Stimulated activated CD8-positive, alpha-beta memory T cell treated with anti-CD3 and anti-CD28 coated beads, Interleukin-15, amount 100 ng/mL, for 1 hour (primary cell): Measurements from ENCODE around the gene SGPP2.

Source experiments
- DNase-seq: peaks from one replicate; pipeline ENCODE4 v3.0.0-alpha.2; 2020; ENCODE audit warnings: low read depth

The SGPP2 gene

DNA sequence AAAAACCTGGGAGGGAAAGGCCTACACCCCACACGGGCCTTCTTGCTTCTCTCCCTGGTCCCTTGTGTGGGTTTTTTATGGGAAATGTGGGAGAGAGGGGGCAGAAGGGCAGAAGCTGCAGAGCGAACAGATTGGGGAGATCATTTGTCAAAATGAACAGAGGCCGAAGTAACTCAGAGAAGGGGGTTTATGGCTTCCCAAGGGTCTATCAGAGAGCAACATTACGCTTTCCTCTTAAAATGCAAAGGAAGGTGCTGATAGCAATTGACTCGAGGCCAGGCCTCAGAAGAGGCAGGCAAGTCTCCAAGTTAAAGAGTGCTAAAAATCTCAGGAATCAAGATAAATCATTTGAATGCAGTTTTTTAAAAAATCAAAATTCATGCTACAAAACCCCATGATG, 101.5 kb downstream of the SGPP2 start:
- no peak for DNase-seq

DNA sequence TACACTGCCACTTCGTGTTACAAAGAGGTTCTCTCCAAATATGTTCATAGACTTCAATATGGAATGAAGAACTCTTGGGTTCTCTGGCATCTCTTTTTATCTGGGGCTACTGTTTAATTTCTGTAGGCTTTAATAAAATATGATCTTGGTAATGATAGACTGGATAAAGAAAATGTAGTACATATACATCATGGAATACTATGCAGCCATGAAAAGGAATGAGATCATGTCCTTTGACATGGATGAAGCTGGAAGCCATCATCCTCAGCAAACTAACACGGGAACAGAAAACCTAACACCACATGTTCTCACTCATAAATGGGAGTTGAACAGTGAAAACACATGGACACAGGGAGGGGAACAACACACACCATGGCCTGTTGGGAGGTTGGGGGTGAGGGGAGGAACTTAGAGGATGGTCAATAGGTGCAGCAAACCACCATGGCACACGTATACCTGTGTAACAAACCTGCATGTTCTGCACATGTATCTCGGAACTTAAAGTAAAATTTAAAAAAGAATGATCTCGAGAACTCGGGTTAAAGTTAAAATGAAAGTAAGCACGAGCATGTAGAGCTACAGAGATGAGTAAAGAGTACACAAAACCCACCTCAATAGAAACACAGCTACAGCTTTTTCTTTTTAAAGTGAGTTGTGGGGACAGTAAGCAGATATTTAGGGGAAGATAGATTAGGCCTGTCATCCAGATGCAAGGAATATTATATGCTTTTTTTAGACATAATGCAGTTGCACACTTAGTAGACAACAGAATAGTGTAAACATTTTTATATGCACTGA, 102.3 kb downstream of the SGPP2 start:
- no peak for DNase-seq

DNA sequence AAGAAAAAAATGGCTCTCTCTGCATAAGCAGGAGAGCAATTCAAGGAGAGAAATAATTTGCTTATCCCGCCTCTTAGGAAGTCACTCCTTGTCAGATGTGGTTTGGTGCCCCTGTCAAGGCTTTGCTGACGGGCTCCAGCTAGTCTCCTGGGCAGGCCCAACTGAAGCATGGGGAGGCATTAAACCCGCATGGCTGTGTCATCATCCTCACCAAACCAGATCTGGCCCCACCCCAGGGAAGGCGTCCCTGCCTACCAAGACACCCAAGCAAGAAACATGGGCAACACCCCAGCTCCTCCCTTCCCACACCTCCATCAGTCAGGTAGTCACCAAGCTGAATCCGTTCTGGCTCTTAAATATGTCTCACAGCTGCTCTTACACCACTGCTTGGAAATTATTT, 108.0 kb downstream of the SGPP2 start:
- no peak for DNase-seq

DNA sequence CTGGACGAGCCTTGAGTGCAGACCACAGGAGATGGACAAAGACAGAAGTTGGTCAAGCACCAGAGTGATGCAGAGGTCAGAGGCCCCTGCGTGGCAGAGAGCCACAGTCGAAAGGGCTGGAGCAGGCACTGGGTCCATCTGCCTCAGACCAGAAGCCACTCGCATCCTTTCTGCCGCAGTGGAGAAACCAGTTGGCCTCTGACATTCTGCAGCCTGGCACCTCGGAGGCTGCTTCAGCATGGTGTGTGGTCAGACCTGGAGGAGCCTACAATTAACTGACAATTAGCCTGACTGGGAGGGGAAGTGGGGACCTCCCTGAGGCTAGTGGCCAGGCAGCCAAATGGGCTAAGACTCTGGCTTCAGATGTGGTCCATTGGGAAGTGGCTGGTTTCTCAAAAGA, 111.1 kb downstream of the SGPP2 start:
- no peak for DNase-seq

DNA sequence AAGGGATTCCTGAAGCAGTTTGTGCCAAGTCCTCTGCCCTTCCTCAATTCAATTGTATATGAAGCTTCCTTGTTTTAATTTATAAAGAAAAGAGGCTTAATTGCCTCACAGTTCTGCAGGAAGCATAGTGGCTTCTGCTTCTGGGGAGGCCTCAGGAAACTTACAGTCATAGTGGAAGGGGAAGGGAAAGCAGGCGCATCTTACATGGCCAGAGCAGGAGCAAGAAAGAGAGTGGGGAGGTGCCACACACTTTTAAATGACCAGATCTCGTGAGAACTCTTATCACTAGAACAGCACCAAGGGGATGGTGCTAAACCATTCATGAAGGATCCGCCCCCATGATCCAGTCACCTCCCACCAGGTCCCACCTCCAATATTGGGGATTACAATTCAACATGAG, 114.2 kb downstream of the SGPP2 start:
- no peak for DNase-seq

DNA sequence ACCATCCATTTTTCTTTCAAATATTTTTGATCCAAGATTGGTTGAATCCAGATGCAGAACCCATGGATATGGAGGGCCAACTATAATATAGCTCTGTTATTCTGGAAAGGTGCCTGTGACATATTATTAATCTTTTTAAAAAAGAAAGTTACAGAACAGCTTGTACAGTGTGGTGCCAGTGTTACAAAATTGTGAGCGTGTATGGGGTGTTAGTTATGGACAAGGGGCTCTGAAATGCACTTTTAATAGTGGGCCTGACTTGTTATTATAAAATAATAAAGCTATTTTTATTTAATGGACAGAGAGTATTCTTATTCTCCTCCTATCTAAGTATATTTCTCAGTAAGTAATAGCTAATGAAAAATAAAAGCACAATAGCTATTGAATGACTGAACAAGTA, 120.3 kb downstream of the SGPP2 start:
- DNase-seq, result no peak

DNA sequence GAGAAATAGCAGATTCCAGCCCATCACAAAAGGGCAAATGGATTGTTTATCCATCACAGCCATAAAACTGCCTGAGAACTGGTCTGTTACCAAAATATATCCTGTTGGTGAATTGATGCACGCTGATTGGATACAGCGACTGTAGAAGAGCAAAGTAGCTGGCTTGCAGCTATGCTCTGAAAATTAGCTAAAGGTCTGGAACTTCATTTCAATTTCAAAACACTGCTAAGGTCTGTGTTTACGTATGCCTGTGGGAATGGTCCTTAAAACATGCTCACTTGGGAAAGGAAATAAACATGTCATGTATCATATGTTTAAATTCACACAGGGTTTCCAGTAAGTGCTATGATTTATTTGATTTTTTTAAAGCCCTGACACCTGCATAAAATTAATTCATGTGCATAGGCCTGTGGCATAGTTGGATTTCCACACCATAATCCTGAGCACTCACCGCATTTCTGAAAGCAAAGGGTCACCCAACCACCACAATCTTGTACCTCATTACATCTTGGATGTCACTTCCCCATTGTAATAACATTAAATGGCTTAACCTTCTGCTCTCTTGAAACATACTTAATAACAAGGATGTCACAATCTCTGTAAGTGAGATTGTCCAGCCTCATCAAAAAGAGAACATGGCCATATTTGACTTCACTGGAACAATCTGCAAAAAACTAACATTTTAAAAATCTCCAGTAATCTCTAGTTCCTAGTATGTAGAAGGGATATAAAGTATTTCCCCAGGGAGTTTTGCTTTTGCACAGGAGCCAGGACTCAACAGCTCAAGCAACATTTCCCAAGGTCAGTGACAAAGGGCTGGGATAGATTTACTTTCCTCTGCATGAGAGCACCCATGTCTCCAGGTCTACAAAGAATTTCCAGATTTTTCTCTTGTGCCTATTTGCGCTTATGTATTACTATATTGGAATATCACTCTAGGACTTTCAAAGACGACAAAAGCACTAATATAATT, 121.8 kb downstream of the SGPP2 start:
- no peak for DNase-seq

DNA sequence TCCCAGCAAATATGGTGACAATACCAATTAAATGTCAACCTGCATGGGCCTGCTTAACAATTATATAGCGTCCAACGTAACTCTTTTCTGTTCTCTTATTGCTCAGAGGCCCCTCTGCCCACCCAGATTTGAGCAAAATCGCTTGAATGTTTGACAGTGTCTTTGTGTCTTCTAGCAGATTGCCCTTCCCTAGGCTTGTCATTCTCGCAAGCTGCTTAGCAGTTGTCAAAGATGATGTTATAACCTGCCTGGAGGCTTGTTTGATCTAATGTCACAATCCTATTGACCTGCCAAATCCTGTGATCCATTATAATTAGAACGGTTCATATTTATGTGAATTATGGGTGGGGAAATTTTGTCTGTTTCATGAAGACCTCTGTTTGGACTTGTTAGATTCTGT, 122.7 kb downstream of the SGPP2 start:
- no peak for DNase-seq

DNA sequence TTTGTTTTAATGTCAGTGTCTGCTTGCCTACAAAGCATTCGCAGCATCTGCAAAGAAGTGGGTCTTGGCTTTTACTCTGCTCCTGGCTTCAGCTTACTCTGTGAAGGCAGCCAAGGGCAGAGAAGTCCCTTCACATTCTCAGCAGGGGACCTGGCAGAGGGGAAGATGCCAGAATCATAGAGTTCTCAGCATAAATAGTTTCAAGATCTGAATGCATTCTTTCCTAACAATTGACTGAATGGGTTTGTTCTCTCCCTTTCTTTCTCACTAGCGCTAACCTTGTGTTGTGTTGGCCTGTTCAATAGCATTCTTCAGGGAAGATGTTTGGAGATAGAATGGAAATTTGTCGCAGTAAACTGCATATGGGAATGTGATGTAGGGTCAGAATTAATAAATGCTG, 124.6 kb downstream of the SGPP2 start:
- DNase-seq, result no peak

DNA sequence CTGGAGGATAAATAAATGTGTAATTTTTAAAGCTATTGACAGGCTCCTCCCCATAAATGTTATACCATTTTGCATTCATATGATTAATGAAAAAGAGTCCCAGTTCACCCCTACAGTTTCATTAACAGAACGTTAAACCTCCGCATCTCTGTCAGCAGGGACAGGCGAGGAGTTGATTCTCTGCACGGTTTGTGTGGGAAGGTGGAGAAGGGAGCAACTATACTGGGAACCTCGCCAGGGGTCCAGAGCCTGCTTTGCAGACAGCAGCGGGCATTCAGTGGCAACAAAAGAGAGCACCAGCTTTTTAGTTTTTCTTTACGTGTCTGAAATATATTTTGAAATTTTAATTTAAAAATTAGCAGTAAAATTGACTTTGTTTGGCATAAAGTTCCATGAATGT, 130.2 kb downstream of the SGPP2 start:
- DNase-seq, result no peak

DNA sequence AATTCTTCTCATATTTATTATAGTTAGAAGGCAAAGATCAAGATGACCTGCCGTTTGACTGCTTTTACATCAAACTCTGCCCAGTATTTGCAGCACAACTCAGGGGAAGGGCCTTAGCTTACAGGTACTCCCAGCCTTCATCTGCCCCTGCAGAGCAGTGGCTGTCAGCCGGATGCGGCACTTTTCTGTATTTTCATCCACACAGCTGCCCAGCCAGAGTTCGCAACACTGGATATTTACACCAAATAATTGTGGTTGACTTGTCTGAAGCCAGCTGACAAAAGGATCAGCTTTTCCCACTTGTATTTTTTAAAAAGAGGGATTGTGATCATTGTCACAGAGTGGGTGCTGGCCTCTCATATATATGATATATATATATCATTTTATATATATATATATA, 136.8 kb downstream of the SGPP2 start:
- DNase-seq, result no peak

DNA sequence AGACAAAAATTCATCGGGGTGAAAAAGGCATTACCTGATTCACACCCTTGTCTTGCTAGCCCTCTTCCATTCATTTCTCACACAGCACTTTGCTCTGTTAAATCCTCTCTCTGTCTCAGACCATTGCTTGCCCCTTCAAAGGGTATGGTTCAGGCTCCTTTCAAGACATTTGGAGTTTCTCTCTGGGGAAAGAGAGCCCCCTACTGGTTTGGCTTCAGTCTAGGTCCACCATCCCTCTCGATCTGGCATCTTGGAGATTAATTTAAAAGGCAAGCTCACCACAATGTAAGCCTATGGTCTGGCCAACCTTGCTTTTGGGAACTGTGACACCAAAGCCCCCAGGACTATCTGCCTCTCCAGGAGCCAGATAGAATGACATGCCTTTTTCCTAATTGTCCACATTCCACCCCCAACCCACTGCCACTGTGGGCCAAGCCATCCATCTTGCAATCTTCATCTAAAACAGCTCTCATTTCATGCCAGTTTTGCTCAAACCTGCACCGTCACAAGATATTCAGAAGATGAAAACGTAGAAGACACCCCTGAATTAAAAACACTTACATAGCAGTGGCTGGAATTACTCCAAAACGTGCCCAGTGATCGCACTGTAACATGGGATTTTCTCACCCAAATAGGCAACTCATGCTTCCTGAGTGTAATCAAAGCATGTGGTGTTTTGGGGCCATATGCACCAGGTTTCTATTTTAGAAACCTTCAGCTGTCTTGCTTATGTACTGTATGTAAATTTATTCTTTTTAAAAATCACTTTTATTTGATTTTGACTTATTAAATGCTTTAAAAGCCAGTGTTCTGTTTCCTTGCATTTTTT, 137.7 kb downstream of the SGPP2 start:
- no peak for DNase-seq

DNA sequence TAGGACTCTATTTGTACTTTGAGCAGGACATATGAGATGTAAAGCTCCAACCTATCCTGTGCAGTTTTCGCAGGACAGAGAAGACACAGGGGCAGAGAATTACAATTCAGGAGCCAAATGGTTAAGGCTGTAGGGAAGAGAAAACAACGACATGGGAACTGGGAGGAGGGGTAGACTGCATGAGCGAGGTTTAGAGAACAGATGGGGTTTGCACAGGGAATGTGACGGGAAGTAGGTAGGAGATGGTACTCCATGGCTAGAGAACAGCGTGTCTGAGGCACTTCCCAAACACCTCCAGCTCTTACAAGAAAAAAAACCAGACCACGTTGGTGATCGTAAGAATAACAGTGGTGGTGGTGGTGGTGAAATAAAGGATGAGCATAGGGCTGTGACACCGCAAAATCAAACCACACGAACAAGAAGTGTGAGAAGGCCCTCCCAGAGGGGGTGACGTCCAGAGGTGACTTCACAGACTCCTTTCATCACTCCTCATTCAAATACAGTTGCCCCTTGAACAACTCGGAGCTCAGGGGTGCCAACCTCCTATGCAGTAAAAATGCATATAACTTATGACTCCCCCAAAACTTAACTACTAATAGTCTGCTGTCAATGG, 138.9 kb downstream of the SGPP2 start:
- DNase-seq, result no peak

DNA sequence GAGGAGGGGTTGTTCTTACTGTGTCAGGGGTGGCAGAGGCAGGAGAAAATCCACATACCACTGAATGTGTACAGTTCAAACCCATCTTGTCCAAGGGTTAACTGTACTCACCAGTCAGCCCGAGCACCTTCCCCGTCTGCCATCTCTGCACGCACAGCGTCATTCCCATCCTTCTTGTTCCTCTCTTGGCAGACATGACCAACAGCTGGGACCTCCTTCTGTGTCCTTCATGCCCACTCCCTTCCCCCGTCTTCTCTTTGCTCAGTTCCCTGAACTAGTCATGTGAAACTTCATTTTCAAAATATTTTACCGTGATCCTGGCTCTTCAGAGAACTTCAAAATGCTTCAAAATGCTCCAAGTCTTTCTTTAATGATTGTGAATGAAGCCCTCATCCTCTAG, 139.6 kb downstream of the SGPP2 start:
- DNase-seq, result no peak

DNA sequence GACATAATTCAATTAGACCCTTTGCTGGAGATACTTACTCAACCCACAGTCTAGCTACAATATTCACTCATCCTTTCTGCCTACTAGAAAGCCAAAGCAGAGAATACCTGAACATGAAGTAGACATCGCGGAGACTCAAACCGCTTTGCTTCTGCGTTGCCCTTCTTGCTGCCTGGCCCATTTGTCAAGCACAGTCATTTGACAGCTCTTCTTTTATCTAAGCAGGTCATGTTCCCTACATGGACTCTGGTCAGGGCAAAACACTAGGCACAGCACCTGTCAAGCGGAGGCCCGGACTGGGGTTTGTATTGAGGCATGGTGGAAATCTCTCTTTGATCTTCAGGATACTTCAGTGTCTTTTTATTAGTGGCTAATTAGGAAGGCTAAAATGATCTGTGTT, 141.9 kb downstream of the SGPP2 start:
- no peak for DNase-seq

DNA sequence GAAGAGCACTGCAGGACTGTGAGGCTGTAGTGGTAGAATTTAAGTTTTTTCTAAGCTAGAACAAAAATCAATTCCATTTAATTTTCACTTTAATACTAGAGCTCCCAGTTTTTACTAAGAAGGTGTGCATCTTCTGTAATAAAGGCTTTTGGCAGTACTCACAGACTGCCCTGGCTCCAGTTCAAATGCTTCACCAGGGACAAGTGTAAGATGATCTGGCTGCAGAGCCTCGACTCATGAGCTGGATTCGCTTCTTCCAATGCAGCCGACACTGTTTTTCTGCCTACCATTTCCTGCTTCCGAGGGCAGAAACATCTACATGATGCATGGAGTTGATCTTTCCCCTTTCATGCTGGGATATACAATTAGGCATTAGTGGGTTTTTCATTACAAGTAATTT, 144.5 kb downstream of the SGPP2 start:
- DNase-seq, result no peak

DNA sequence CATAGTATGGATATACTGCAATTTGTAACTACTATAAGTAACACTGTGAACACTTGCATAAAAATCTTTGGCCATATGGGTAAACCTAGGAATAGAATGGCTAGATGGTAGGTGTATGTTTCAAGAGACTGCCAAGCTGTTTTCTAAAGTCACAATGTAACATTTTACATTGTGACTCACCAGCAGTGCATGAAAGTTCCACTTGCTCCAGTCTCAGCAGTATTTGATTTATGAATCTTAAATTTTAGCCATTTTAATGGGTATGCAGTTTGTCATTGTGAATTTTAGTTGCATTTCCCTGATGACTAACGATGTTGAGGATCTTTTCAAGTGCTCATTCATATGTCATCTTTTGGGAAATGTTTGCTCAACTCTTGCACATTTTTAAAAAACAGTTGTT, 145.5 kb downstream of the SGPP2 start:
- no peak for DNase-seq

DNA sequence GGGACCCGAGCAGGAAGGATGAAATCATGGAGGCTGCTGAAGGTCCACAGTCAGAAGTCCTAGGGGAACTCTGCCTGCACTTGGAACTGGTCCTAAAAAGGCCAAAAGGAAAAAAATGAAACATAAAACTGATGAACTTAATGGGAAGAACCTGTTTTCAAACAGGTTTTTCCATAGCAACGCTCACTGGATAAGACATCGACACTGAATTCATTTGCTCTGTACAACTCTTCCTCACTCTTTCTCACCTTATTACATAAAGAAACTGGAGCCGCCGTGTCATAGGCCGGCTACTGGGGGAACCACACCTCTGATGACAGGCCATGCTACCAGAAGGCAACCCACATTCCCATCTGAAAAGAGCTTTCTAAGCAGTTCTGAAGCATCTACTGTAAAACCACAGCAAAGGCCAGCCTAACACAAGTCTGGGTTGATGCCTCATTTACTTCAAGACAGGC, 147.9 kb downstream of the SGPP2 start:
- no peak for DNase-seq

DNA sequence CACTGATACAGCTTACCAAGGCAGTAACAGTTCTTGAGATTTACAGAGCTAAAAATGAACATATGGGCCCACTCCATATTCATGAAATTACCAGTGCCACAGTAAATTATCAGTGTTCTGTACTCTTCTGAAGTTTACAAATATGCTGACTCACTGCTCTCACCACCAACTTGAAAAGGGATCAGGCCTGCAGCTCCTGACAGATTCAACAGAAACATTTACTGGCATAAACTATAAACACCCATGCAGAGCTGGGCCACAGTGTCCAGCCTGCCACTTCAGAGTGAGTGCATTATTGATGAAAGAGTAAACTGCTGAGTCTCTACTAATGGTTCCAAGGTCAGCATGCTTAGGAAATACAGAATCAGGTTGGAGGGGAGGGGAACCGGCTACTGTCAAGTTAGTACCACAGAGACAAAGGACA, 148.4 kb downstream of the SGPP2 start:
- DNase-seq, result no peak

DNA sequence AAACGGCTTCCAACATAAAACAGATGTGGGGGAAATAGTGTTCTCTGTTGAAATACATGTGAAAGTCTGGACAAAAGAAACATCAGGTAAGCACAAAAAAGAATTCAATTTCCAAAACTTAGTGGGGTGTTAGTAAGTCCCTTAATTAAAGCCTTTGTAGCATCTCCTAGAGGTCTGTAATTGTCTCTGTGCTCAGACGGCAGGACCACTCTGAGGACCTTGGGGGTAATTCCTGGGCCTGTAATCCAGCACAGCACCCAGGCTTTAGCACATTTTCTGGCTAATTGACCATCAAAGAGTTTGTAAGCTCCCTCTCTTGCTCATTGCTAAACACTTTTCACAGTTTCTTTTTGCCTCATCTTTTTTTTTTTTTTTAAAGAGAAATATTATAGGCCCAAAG, 151.3 kb downstream of the SGPP2 start:
- no peak for DNase-seq

DNA sequence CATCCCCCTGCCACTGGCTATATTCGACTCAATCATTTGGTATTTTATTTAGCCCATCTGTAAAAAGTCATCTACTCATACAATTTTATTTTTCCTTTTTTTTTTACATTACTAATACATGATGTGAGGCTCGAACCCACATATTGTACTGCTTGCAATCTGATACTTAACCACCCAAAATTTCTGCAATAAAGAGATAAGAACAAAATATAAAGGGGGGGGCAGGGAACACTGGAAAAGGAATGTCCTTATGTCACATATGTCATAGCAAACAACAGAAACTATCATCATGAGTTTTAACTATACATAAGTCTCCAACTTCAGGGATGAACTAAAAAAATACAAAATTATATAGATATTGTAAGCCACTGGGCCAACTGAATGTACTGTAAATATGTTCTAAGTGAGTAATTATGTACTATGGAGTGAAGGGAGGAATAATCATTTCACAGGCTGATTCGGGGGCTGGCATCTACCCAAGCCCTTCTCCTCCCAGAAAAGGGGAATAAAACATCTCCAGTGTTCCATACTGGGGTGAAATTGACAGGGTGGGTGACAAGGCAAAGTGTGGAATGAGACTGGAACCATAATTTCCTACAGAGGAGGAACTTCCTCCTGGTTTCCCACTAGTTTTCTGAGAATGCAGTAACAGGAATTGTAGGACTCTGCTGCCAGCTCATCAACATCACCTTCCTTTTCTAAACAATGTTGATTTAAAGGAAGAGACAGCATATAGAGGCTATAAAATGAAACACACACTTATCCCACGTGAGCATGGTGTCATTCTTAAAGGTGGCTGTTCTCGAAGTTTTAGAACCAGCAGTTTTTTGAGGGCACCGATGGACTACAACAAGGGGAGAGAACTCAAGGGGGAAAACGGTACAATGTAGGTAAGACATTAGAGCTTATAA, 152.1 kb downstream of the SGPP2 start:
- no peak for DNase-seq
